GM18505 (cell line): Measurements from ENCODE around the gene KCNMA1.

ENCODE experiments used
- ATAC-seq: cut with Tn5 transposase; IDR thresholded peaks from one replicate; pipeline ENCODE4 v1.9.1; 2021; ENCODE audit not compliant: unreplicated experiment
- POLR2A ChIP-seq: IDR thresholded peaks from 4 replicates; pipeline ENCODE4 v1.6.1; 2011; ENCODE audit warnings: borderline replicate concordance; ENCODE audit not compliant: insufficient read depth, insufficient read length; ENCODE audit errors: extremely low read depth

The KCNMA1 gene

GRCh38 chr10:77408259-77408658 is 229.3 kb downstream of the KCNMA1 start:
- TF ChIP-seq POLR2A = no peak
- ATAC-seq = no peak

- ATAC-seq = no peak
- no peak for TF ChIP-seq POLR2A
These were observed 230.7 kb downstream of the KCNMA1 start for GRCh38 chr10:77406764-77407430.

DNA sequence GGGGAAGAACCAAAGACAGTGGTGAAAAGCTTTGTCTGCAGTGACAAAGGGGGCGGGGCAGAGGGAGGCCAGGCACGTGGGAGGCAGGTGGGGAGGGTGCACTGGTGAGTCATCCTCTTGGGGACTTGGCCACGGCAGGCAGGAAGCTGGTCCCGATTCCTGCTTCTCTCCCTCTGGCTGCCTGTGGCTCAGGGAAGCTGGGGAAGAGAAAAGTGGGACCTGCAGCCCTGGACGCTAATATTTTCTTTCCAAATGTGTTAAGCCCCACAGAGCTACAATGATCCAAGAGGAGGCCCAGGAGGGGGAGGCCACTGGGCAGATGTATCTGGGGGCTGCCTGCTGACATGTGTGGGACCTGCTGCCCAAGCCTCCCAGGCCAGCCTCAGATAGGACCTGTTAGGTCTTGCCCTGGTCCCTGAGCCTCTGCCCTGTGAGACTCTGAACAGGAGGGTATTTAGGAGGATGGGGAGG is 231.8 kb downstream of the KCNMA1 start:
- ATAC-seq = no peak
- TF ChIP-seq POLR2A = no peak

DNA sequence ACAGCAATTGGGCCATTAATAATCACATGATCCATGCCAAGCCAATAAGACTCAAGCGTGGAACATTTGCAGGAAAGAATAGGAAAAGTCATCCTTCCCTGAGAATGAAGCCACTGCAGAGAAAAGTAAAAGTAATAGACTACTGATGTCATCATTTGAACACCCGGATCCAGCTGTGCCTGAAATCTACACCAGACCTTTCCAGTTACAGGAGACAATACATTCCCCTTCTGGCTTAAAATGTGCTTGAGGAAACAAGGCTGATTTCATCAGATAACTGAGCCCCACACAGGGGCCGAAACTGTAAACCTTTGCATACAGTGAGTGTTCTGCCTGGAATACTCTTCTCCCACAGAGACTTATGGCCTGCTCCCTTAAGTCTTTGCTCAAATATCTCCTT is 232.8 kb downstream of the KCNMA1 start:
- no peak for ATAC-seq
- TF ChIP-seq POLR2A = no peak

DNA sequence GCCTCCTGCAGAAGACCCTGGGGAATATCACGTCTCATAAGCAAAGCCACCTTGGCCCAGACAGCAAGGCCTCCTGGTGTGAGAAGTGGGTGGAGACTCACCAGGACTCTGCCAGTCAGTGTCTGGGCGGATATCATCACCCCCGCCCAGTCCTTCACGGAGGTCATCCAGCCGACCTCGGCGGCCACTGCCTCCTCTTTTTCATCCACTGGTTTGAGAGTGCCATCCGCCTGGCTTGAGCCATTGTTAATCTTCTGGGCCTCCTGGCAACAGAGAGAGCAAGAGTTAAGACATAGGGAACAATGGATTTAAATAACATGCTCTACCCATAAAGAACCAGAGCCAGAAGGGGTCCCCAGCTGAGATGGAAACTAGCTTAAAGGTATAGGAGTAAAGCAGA is 233.8 kb downstream of the KCNMA1 start:
- no peak for ATAC-seq
- TF ChIP-seq POLR2A = no peak

DNA sequence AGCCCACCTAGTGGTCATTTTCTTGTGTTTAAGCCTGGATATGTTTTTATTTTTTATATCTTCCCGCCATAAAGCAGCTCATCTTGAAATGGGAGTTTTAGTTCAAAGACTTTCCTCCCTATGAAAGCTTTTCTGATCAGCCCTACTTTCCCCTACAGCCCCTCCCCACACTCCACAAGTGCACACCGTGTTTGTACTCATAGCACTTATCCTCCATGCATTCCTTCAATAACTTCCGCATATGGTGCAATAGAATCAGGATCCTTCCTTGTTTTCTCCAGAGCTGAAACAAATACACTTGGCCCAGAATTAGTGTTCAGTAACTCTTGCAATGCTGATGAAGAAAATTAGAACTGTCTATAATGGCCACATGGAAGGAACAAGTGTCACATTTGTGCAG is 235.9 kb downstream of the KCNMA1 start:
- ATAC-seq = no peak
- no peak for TF ChIP-seq POLR2A

DNA sequence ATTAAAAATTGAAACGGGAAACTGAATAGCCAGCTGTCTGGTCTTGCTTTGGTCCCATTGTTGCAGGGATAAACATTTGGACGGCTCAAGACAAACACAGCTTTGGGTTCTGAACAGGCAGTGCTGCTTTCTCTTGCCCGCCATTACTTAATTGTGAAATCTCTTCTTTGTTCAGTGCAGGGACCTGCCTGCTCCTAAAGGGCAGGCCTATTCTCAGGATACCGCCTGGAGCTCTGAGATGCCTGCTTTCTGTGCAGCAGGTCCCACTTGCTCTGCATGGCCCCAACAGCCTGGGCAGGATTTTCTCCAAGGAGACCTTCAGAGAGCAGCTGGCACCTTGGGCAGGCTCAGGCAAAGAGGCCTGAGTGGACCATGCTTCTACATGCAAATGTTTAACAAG is 237.6 kb downstream of the KCNMA1 start:
- ATAC-seq = no peak
- no peak for TF ChIP-seq POLR2A

DNA sequence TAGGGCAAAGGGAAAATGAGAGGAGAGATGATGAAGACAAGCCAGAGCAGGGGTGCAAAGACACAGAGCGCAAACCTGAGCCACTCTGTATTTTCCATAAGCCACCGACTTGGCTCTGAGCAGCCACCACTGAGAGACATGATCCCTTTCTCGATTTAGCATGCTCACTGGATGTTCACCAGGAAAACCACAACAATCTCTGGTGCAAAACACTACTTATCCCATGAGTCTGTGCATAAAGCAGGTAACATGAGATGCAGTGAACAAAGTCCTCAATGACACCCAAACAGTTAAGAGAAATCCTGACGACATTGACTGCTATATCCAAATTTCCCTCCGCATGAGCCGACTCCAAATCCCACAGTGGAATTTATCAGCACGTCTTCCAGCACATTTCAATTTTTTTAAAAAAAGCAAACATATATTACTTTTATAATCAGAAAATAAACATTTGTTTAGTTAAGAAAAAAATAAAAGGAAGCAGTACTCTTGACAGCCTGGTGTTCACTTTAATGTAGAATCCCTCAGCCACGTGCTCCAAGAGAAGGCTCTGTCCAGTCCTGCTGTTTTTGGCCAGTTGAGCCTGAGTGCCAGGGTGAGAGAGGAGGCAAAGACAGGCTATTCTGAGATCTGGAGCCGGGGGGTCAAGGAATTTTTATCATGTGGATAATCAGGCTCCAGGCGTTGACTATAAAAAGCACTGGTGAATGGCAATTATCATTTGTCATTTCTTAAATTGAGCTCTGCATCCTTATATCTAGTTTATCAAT is 238.4 kb downstream of the KCNMA1 start:
- no peak for TF ChIP-seq POLR2A
- ATAC-seq = no peak

DNA sequence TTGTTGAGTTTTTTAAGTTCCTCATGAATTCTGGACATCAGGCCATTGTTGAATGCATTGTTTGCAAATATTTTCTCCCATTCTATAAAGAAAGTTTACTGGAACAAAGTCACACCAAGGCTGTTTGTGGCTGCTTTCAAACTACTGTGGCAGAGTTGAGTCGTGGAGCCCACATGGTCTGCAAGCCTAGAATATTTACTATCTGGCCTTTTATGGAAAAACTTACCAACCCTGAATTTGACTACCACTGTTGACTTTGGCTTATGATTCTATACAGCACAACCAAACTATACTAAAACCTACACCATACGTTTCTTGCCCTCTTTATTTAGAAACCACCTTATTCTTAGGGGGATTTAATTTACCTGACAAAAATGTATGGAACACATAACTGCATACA is 239.1 kb downstream of the KCNMA1 start:
- TF ChIP-seq POLR2A = no peak
- no peak for ATAC-seq

DNA sequence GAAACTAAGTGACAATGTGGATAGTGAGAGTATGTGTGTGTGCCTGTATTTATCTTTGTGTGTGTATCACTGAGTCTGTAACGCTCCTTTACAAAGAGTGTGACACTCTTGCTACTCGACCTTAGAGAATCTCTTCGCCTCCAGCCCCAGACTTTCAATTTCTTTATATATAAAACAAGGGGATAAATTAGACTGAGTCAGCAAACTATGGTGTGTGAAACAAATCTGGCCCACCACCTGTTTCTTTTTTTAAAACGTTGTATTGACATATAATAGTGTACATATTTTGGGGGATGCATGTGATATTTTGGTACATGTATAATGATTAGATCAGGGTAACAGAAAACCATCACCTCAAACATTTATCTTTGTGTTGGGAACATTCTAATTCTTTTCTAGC is 240.5 kb downstream of the KCNMA1 start:
- TF ChIP-seq POLR2A = no peak
- ATAC-seq = no peak

GRCh38 chr10:77396290-77396689 is 241.3 kb downstream of the KCNMA1 start:
- no peak for TF ChIP-seq POLR2A
- ATAC-seq = no peak

DNA sequence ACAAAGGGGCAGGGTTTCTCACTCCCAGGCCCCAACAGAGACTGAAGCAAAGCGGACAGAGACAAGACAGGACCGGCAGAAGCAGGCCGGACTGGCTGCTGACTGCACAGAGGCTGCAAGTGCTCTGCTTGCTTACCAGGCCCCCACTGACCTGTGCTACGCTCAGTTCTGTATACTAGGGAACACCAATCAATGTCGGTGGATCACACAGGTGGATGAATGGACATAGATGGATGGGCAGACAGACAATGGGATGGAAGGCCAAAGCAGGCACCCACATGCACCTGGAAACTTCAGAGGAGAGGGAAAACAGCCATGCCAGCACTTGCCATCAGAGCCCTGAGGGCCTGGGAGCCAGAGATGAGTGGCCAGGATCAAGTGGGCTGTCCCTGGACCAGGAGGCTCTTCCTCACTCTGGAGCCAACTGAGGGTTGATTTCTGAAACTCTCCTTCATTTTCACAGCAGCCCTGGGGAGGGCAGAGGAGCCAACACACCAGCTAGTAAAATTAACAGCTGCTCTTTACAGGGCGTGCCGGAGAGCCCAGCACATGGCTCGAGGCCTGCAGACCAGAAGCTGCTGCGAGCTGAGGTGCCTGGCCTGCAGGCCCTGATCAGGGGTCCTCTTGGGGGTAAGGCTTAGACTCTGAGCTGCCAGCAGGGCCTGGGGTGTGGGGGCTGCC is 243.6 kb downstream of the KCNMA1 start:
- TF ChIP-seq POLR2A = no peak
- ATAC-seq = no peak

- no peak for ATAC-seq
- no peak for TF ChIP-seq POLR2A
These were observed 244.2 kb downstream of the KCNMA1 start for GRCh38 chr10:77393411-77393810.

DNA sequence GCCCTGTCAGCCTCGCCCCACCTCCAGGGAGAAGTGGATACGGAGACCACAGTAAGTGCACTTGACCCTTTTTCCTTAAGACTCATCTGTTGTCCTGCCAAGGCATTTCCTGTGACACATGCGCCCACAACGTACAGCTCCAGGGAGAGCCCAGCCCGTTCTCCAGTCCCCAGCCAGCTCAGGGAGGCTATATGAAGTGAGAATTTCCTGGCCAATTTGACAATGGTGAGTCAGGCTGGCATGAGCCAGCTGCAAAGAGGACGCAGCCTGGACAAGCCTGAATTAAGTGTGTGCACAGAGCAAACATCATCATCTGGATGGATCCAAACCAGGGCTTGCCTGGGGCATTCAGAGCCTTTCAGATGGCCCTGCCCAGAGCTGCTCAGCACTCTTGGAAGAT is 244.8 kb downstream of the KCNMA1 start:
- TF ChIP-seq POLR2A = no peak
- no peak for ATAC-seq
